HFF-Myc (cell line): Measurements from ENCODE around the gene SPDYE1.
"Not testable (repeated sequence)": the region's sequence is repeated elsewhere in the genome, so short reads cannot be mapped to it uniquely, and the experiment has no call there.

Experiments used
- DNase-seq: peaks from one replicate; pipeline ENCODE4 v3.0.0-alpha.2; 2011; ENCODE audit warnings: low read depth; ENCODE audit errors: extremely low read depth
- H3K4me3 ChIP-seq: replicated peaks from 2 replicates; pipeline ENCODE4 v1.5.1; 2011; ENCODE audit warnings: low read depth, mild to moderate bottlenecking, control low read depth, low read length
- TF ChIP-seq, protein P1 (sequence below): IDR thresholded peaks from 2 replicates; pipeline ENCODE4 v1.5.1; 2012; ENCODE audit warnings: mild to moderate bottlenecking, low read depth, low read length, control low read depth; ENCODE audit errors: missing control alignments

The SPDYE1 gene

GRCh38 chr7:43997532-43997931 lies at the start of gene SPDYE1:
SPDYE1 (plus strand) TSS chr7:43997897; CDS start chr7:43999950, 2,053 bp downstream.
- H3K4me3 ChIP-seq, DNase-seq: not testable (repeated sequence)

GRCh38 chr7:43952028-43952427 lies 45.7 kb upstream of the SPDYE1 start:
- TF ChIP-seq, protein P1, sequence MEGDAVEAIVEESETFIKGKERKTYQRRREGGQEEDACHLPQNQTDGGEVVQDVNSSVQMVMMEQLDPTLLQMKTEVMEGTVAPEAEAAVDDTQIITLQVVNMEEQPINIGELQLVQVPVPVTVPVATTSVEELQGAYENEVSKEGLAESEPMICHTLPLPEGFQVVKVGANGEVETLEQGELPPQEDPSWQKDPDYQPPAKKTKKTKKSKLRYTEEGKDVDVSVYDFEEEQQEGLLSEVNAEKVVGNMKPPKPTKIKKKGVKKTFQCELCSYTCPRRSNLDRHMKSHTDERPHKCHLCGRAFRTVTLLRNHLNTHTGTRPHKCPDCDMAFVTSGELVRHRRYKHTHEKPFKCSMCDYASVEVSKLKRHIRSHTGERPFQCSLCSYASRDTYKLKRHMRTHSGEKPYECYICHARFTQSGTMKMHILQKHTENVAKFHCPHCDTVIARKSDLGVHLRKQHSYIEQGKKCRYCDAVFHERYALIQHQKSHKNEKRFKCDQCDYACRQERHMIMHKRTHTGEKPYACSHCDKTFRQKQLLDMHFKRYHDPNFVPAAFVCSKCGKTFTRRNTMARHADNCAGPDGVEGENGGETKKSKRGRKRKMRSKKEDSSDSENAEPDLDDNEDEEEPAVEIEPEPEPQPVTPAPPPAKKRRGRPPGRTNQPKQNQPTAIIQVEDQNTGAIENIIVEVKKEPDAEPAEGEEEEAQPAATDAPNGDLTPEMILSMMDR = no peak
- no peak for DNase-seq

DNA sequence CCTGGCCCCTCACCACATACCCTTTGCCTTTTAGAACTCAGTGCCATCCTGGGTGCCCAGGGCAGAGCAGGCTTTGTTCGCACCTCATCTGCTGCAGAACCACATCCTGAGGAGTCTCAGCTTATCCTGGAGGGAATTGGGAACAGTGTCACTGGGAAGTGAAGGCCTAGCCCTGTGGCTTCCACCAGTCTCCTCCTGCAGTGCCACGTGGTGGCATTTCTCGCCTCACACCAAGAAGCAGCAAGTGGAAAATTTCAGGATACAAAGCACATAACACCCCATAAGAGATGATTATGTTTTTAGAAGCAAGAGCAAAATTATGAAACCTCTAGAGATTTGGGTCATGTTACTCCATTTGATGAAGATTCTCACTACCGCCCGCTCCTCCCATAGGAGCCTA lies 44.6 kb upstream of the SPDYE1 start:
- H3K4me3 ChIP-seq = no peak overlapping the region
- DNase-seq = no peak
- TF ChIP-seq, protein P1 = no peak

More at GRCh38 chr7:43952028-43952427, 45.7 kb upstream of the SPDYE1 start:
- no peak overlapping the region for H3K4me3 ChIP-seq

GRCh38 chr7:43954524-43955228 lies 43.0 kb upstream of the SPDYE1 start:
- H3K4me3 ChIP-seq = no peak overlapping the region
- DNase-seq = peak; percentile 37
- TF ChIP-seq, protein P1 = peak; percentile 59

- no peak overlapping the region for H3K4me3 ChIP-seq
- no peak for DNase-seq
- TF ChIP-seq, protein P1 = no peak
These were observed 41.7 kb upstream of the SPDYE1 start for GRCh38 chr7:43956027-43956426.

GRCh38 chr7:43960933-43961332 lies 36.8 kb upstream of the SPDYE1 start:
- TF ChIP-seq, protein P1 = no peak
- H3K4me3 ChIP-seq = no peak overlapping the region
- no peak for DNase-seq

GRCh38 chr7:43966392-43966791 lies 31.3 kb upstream of the SPDYE1 start:
- DNase-seq, H3K4me3 ChIP-seq: not testable (repeated sequence)

DNA sequence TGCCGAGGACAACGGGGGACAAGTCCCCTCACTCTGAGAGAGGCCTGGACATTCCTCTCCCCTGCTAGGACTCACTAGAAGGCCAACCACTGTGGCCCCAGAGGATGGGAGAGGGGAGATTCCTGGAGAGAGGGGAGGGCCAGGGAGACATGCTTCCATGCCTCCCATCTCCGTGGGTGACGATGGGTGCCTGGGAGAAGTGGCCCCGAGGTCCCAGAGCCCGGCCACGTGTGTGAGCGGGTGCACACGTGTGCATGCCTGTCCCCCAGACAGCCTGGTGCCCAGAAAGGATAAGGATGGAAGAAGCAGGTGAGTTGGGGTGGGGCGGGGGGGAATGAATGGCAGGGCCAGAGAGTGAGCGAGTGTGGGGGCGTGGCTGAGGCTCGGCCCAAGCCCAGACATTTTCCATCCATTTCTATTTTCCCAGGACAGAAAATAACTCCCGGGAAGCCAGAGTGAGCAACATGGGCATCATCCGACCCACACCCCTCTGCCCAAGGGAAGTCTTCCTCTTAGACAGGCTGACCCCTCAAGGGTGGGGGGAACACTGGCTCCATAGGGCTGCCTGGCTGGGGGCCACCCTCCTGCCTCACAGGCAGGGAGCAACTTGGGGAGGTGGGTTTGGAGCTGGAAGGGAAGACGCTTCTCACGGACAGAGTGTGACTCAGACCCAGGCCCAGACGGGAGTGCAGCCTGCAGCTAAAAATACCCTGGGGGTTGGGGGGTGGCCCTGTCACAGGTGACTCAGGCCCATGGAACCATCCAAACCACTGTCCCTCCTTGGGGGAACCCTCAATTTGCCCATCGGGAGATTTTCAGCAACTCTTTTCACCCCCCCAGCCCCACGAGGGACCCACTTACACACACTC lies 29.3 kb upstream of the SPDYE1 start:
- DNase-seq, H3K4me3 ChIP-seq: not testable (repeated sequence)

- not testable (repeated sequence) for DNase-seq, H3K4me3 ChIP-seq
These were observed 28.1 kb upstream of the SPDYE1 start for GRCh38 chr7:43969586-43969985.

- DNase-seq, H3K4me3 ChIP-seq: not testable (repeated sequence)
These were observed 27.0 kb upstream of the SPDYE1 start for GRCh38 chr7:43970698-43971097.

DNA sequence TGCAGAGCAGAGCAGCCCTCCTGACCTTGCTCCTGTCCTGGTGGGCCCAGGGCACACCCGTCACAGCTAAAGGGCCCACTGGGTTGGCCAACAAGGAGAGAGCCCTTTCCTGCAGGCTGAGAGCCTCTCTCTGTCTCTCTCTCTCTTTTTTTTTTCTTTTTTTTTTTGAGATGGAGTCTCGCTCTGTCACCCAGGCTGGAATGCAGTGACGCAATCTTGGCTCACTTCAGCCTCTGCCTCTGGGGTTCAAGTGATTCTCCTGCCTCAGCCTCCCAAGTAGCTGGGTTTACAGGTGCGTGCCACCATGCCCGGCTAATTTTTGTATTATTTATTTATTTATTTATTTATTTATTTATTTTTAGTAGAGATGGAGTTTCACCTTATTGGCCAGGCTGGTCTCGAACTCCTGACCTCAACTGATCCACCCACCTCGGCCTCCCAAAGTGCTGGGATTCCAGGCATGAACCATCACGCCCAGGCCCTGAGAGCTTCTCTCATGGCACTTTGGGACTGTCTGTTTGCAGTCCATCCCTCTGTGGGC lies 23.6 kb upstream of the SPDYE1 start:
- H3K4me3 ChIP-seq, DNase-seq: not testable (repeated sequence)
